HG03060 (cell line): ENCODE measurements around the gene FBLN2.

Source experiments
- ATAC-seq: cut with Tn5 transposase; IDR thresholded peaks from one replicate; pipeline ENCODE4 v1.9.1; 2021; ENCODE audit warnings: low read depth, moderate number of reproducible peaks; ENCODE audit not compliant: unreplicated experiment

The FBLN2 gene

DNA sequence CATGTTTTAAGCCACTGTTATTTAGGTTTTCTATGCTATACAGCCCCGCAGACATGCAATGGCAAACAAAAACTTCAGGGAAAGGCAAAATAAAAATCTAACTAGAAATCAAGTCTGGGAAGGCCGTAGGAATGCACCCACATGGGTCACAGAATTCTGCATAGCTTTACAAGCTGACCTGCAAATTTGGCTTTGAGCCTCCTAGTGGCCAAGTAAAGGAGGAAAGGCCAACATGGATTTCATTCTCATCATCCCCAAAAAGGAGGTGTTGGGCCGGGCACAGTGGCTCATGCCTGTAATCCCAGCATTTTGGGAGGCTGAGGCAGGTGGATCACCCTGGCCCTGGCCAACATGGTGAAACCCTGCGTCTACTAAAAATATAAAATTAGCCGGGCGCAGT, 124.3 kb downstream of the FBLN2 start:
- ATAC-seq, result no peak

DNA sequence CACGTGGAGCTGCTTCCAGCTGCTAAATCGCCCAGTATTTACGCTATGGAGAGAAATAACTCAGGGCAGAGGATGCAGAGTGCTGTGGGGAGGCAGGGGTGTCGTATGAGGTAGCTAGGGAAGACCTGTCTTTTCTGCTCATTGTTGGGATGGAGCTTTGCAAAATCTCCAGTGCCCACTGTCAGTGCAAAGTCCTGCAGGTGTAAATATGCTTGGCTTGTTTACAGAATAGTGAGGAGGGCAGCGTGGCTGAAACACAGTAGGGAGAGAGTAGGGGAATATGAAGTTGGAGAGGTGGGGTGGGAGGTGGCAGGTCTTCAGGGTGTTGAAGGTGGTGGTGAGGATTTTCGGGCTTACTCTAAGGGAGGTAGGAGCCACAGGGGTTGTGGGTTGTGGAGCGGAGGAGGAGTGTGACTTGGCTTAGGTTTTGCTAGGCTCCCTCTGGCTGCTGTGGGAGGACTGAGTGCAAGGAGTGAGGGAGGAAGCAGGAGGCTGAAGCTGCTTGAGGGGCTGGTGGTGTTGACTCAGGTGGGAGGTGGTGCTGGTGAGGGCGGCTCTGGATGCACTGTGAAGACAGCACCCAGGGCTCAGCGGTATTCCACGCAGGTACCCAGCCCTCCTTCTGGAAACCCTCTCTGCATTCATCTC, 125.7 kb downstream of the FBLN2 start:
- ATAC-seq, result no peak

DNA sequence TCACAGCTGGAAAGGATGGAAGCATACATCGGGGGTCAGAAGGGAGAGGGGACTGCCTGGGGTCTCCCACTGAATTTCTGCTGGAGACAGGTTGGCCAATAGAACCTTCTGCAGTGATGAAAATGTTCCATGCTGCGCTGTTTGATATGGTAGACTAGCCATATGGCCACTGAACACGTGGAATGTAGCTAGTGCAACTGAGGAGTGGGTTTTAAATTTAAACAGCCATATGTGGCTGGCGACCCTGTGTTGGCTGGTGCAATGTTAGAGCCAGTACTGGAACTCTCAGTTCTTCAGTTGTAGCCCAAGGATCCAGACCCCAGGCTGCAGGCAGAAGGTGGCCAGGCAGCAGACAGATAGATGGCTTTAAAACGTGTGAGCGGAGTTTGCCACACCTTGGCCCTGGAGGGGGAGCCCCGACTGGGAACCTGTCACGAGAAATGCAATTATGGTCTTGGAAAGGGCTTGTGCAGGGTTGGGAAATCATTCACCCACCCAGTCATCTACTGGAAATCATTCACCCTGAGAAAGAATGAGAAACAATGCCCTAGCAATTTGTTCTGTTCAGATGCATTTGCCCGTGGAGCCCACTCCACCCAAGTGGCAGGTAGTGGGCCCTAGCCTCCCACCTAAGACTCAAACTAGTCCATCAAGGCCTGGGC, 127.6 kb downstream of the FBLN2 start:
- no peak for ATAC-seq

DNA sequence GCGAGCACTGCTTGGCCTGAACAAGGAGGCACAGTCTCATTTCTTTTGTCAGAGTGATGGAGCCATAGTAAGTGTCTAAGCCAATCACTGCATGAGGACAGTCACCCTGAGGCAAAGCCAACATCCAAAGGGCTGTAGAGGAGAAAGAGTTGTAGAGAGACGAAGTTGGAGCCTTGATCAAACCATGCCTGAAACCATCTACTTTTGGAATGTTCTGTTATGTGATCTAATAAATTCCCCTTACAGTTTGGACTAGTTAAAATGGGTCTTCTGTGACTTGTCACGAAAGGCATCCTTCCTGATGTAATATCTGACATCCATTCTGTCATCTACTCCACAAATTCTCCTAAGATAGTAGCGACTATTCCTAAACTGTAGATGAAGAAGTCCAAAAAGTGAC, 128.3 kb downstream of the FBLN2 start:
- no peak for ATAC-seq

DNA sequence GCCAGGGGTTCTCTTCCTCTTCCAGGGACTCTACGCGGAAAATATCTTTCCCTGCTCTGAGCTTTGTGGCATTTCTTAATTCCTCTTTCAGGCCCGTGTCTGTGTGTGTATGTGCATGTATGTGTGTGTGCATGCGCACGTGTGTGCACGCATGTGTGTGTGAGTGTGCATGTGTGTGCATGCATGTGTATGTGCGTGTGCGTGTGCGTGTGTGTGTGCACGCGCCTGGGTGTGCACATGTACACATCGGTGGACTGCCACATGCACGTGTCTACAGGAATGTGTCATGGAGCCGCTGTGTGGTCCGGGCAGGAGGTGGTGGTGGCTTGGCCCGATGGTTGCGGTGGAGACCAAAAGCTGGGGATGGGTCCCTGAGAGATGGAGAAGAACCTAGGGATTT, 133.0 kb downstream of the FBLN2 start:
- no peak for ATAC-seq

DNA sequence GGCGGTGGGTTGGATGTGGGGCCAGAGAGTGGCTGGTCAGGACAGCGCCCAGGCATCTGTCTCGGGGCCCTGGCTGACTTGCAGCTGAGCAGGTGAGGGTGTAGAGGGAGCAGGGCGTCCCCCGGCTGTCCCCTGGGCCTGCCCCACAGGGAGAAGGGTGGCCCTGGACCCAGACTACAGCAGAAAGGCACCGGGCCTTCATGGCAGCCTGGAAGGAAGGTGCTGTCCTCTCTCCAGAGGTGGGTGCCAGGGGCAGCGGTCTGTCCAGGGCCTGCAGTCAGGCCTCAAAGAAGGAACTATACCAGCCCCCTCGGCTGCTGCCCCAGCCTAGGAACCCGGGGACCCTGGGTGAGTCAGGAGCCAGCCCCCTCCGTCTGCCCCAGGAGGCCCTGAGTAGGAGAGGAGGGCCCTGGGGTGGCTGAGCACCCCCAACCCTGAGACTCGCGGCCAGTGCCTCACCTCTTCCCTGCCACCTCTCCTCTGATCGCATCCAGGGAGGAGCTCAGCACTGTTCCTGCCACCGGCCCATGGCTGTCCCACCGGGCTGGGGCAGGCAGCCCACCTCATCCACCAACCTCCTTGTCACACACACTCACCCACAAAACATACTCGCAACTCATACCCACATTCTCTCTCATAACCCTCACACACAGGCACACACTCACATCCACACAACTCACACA, 133.5 kb downstream of the FBLN2 start:
- no peak for ATAC-seq

DNA sequence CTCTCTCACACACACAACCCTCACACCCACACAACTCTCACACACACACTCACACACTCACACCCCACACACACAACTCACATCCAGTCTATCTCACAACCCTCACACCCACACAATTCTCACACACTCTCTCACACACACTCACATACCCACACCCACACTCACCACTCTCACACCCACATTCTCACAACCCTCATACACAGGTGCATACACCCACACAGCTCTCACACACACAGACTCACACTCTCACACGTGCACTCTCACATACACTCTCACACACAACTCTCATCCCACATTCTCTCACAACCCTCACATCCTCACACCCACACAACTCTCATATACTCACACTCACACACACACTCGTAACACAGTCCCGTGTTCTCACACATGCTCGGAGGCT, 134.4 kb downstream of the FBLN2 start:
- no peak for ATAC-seq

DNA sequence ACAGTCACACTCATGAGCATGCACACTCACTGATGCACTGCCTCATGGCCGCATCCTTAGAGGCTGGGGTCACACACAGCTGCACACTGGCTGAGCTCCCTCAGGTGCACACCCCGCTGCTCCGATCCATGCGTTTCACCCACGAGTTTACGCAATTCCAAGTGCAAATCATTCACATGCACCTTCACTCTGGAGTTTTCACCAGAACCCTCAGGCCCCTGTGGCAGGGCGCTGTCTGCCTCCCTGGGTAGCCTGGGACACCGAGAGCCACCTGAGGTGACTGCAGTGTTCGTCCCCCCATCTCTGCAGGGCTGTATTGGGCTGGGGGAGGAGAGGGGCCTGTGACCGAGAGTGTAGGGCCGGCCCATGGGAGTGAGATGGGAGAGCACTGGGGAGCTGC, 134.8 kb downstream of the FBLN2 start:
- no peak for ATAC-seq

DNA sequence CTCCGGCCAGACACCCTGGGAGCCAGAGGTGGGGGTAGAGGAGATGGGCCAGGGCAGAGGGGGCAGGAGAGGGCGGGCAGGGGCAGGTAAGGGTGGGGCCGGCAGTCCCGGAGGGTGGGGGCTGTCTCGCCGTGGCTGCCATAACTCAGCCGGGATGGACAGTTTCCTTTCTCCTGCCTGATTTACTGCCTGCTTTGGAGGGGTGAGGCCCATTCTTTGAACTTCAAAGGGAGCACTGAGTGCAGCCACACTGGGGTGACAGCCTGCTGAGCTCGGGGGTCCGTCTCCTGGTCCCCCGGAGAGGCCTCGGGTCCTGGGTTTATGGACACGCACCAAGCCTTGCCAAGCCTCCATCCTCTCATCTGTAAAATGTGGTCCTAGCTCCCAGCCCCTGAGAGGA, 135.4 kb downstream of the FBLN2 start:
- ATAC-seq, result no peak

DNA sequence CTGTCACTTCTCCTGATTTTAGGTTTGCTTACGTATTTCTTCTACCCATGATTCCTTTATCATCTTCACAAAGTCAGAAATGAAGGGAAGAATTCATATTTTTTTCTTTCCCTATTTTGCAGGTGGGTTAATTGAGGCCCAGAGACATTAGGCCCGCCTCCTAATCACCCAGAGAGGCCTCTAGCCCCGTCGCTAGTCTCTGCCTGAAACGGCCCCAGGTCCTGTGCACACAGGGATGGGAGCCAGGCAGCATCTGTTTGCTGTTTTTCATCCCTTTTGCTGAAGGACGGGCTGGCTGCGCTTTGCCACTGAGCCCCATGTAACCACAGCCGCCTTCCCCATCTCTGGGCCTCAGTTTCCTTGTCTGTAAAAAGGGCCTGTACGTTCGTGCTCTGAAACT, 135.9 kb downstream of the FBLN2 start:
- ATAC-seq, result no peak

DNA sequence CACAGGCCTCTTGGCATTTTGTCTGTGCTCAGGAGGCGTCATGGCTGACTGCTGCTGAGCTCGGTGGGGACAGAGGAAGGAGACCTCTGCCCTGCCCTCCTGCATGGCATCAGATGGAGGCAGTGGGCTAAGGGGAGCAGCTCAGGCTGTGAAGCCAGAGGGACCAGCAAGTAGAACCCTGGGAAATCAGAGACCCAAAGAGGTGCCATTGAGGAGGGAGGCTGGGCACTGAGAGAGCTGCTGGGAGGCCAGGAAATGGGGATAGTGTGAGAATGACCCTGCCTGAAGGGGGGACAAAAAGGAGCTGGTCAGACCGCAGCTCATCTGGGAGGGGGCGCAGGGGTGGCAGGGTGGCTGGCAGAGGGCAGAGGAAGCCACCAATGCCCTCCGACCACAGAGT, 136.8 kb downstream of the FBLN2 start:
- no peak for ATAC-seq

DNA sequence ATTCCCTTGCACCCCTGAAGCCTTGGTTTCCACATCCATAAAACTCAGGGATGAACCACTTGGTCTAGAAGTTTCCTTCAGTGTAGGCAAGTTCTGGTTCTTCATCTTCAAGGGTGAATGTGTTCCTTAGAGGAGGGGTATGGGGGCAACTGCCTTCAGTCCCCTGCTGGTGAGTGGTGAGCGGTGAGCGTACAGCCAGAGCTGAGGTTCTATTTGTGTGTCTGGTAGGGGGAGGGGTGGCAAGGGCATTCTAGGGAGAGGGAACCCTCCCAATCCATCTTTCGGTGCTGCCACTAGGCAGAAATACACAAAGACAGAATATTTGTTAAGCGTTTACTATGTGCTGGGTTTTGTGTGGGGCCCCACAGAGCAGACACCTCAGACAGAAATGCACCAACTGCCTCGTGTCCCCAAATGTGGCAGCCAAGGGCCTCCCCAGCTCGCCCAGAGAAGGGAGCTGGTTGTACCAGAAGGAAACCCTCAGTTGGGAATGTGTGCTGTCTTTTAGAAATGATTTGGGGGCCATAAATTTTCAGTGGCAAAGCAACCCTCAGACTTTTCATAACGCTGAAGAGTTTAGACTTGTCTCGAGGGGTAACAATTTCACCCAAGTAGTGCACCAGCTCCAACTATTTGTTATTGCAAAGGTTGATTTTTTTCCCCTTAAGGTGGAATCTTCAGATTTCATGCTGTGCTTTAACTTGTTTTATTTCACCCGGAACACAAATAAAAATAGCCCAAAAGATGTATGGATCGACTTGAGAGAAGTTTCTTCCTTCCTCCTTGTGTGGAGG, 137.6 kb downstream of the FBLN2 start:
- ATAC-seq, result no peak

DNA sequence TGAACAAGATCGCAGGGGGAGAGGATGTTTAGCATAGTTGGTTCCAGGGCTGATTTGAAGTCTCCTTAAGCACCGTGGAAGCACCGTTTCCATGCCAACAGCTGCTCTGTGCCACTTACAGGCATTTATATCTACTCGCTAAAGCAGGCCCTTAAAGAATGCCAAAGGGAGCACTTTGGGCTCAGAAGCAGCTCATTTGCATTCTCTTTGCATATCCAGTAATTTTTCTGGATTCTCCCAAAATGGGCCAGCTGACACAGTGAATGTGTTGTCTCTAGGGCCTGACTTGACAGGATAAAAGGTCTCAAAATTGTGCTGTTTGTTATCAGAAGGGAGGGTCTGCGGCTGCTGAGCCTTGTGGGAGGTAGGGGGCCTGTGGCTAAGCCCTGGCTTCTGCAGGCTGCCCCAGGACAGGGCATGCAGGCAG, 138.6 kb downstream of the FBLN2 start:
- ATAC-seq, result no peak
